Gastrocnemius medialis (tissue), 4 donors: ENCODE results near the gene CPVL.

Experiments used
- POLR2A ChIP-seq, 2 donors: fragments of 450-650 bp; IDR thresholded peaks; one replicate each; pipeline ENCODE4 v1.6.1; 2017; ENCODE audit warnings: antibody characterized with exemption in 2 of 2, mild to moderate bottlenecking in 2 of 2, moderate library complexity in 2 of 2
- TF ChIP-seq, protein P1 (sequence below), 5 experiments: fragments of 450-650 bp in 3 of 5; fragments of 200-600 bp in 2 of 5; sonication (generic) in 2 of 5; IDR thresholded peaks in 4 of 5; conservative IDR thresholded peaks in 1 of 5; 1 replicate in 4 of 5; 2 replicates in 1 of 5; pipeline ENCODE4 v1.5.1; 2016 to 2019; ENCODE audit warnings: antibody characterized with exemption in 5 of 5, mild to moderate bottlenecking in 3 of 5, moderate library complexity in 3 of 5

DNA sequence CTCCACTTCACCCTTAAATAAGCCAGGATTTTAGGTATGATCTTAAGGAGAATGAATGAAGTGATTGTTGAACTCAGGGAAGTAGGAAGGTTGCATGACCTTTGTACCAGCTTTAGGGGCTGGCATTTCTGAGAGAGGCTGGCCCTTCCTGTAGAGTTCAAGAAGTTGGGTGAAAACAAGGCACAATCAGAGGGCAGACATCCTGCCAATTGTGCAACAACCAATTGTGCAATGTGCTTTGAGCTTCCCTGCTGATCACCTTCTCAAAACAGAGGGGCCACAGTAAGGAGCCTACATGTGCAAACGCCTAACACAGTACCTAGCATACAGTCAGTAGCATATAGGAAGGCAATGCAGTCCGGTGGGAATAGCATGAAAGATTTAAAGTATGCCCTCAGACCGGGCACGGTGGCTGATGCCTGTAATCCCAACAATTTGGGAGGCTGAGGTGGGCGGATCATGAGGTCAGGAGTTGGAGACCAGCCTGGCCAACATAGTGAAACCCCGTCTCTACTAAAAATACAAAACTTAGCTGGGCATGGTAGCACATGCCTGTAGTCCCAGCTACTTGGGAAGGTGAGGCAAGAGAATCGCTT is 5.4 kb downstream of the CPVL start:
- TF ChIP-seq, protein P1, sequence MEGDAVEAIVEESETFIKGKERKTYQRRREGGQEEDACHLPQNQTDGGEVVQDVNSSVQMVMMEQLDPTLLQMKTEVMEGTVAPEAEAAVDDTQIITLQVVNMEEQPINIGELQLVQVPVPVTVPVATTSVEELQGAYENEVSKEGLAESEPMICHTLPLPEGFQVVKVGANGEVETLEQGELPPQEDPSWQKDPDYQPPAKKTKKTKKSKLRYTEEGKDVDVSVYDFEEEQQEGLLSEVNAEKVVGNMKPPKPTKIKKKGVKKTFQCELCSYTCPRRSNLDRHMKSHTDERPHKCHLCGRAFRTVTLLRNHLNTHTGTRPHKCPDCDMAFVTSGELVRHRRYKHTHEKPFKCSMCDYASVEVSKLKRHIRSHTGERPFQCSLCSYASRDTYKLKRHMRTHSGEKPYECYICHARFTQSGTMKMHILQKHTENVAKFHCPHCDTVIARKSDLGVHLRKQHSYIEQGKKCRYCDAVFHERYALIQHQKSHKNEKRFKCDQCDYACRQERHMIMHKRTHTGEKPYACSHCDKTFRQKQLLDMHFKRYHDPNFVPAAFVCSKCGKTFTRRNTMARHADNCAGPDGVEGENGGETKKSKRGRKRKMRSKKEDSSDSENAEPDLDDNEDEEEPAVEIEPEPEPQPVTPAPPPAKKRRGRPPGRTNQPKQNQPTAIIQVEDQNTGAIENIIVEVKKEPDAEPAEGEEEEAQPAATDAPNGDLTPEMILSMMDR (IDR thresholded peaks at IDR 0.05 in 4 of 5, conservative IDR thresholded peaks at IDR 0.05 in 1 of 5), result no peak
- no peak for TF ChIP-seq POLR2A (IDR thresholded peaks at IDR 0.05)
